TTC549 (cell line): ENCODE measurements around the gene EED.
A peak's percentile ranks its signal among the peaks of the same experiment; 100 is the strongest.
"Not testable (repeated sequence)": the region's sequence is repeated elsewhere in the genome, so short reads cannot be mapped to it uniquely, and the experiment has no call there.

Experiments
- FAIRE-seq: peaks from 2 replicates; lab custom pipeline; 2012; peaks lifted over from hg19 to GRCh38; lab: Jason Lieb, UNC

EED gene

GRCh38 chr11:86218125-86219084 lies 26.1 kb upstream of the EED start:
- FAIRE-seq = peak; percentile 38

- FAIRE-seq = no peak
Measured at GRCh38 chr11:86219311-86220193, 25.0 kb upstream of the EED start.

- FAIRE-seq = no peak
Measured at GRCh38 chr11:86220653-86221052, 23.9 kb upstream of the EED start.

DNA sequence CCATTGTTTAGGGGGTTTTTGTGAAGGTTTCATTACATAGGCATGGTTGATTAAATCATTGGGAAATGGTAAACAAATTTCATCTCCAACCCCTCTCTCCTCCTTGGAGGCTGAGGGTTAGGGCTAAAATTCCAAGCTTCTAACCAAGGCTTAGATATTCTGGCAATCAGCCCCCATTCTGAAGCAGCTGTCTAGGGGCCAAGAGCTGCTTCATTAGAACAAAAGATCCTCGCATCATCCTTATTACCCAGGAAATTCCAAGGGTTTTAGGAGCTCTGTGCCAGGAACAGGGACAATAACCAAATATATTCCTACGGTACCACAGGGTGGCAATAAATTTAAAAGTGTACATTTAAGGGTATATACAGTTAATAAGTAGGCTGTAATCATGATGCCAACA lies 22.5 kb upstream of the EED start:
- no peak for FAIRE-seq

DNA sequence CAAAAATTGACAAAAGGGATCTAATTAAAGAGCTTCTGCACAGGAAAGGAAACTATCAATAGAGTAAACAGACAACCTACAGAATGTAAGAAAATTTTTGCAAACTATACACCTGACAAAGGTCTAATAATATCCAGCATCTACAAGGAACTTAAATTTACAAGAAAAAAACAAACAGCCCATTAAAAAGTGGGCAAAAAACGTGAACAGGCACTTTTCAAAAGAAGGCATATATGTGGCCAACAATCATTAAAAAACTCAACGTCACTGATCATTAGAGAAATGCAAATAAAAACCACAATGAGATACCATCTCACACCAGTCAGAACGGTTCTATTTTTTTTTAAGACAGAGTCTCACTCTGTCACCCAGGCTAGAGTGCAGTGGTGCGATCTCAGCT lies 20.0 kb upstream of the EED start:
- FAIRE-seq = not testable (repeated sequence)

- FAIRE-seq = not testable (repeated sequence)
Measured at GRCh38 chr11:86225344-86225743, 19.2 kb upstream of the EED start.

- FAIRE-seq = no peak
Measured at GRCh38 chr11:86228269-86229038, 16.1 kb upstream of the EED start.

DNA sequence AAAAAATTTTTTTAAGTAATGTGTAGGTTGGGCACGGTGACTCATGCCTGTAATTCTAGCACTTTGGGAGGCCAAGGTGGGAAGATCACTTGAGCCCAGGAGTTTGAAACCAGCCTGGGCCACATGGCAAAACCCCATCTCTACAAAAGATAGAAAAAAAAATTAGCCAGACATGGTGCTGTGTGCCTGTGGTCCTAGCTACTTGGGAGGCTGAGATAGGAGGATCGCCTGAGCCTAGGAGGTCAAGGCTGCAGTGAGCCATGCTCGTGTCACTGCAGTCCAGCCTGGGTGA lies 15.6 kb upstream of the EED start:
- not testable (repeated sequence) for FAIRE-seq

GRCh38 chr11:86230179-86230804 lies 14.3 kb upstream of the EED start:
- FAIRE-seq = no peak

GRCh38 chr11:86230921-86231434 lies 13.6 kb upstream of the EED start:
- FAIRE-seq = no peak

GRCh38 chr11:86232556-86232955 lies 12.0 kb upstream of the EED start:
- no peak for FAIRE-seq

GRCh38 chr11:86234831-86235461 lies 9.6 kb upstream of the EED start:
- no peak for FAIRE-seq

GRCh38 chr11:86237267-86237804 lies 7.2 kb upstream of the EED start:
- FAIRE-seq = no peak

- FAIRE-seq = no peak
Measured at GRCh38 chr11:86240164-86240563, 4.4 kb upstream of the EED start.

GRCh38 chr11:86241956-86242535 lies 2.5 kb upstream of the EED start:
- no peak for FAIRE-seq

DNA sequence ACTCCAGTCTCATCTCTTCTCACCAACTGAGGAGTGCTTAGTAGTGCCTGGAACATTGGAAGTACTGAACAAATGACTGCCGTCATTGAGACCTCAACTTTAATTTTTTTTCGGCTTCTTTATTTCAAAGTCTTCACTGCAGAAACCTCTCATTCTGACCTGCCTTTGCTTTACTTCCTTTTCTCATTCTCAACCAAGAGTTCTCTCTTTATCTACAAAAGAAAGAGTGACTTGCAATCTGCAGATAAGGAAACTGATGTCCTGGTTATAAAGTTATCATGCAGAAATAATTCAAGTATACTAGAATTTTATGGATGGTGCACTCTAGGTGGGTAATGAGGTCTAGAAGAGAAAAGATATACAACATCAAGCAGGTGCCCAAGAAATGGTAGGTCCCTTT lies 1.2 kb upstream of the EED start:
- FAIRE-seq = no peak

GRCh38 chr11:86244063-86244521 lies 461 bp upstream of the EED start:
- FAIRE-seq = no peak

GRCh38 chr11:86245369-86246292 lies 1.1 kb downstream of the EED start:
- no peak for FAIRE-seq

DNA sequence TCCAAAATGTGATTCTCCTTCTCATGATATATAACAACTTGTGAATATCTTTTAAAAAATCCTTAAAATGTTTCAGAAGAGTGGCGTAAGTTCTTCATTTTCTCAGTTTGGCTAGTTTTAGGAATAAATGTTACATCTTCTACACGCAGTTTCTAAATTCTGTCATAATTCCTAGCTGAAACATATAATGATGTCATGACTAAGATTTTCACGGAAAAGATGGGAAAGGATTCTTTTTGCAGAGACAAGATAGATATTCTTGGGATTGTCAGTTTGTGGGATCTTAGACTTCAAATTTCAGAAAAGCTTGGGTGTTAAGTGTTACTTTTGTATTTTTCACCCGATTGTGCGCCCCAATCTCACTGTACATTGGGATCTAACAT lies 1.7 kb downstream of the EED start:
- FAIRE-seq = no peak
